Measurements from ENCODE around the gene RSU1. TPM values are rescaled to one million over a fixed set of nuclear protein-coding genes. Genes with fewer than 3 reads are reported as not detected.

RSU1 gene
- total RNA-seq, 1 experiment from 2014 or later: 44.5 TPM

DNA sequence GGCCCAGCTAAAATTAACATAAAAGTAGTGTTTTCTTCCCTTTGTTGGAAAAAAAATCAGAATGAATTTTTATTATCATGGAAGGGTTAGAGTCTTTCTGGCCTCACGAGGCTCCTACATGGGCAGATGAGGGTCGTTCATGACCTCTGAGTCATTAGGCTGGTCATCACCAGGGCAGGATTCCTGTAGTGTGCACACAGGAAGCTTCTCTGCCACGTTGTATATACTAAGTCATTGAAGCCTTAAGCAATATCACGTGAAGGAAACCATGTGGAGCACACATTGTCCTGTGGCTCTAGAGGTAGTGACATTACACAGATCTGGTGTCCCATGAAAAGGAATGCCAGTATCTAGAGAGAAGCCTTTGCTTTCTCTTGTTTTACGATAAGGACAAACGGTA, 210.8 kb downstream of the RSU1 start:
- H3K27me3 ChIP-seq (ENCODE audit: insufficient read depth, low read depth): no peaks in the 10 kb centered on the region
- no peak overlapping the region for H3K4me3 ChIP-seq
- H3K4me1 ChIP-seq (replicated peaks; ENCODE audit: insufficient read depth): no peaks in the 10 kb centered on the region
- H3K27ac ChIP-seq: no peak overlapping the region
- no peaks in the 10 kb centered on the region for H3K79me2 ChIP-seq (ENCODE audit: low read depth)
- no peaks in the 10 kb centered on the region for H3K9me3 ChIP-seq (ENCODE audit: insufficient read depth, low read depth)
- ChIA-PET CTCF (no interaction called here), POLR2A (ENCODE audit: unreplicated experiment) (interaction anchor here (0.7 kb wide), 1 partner anchor 211 kb away, joined by 5 read pairs; the partner anchor contains the start of gene RSU1)
- no peak overlapping the region for H2AFZ ChIP-seq
- no peaks in the 10 kb centered on the region for H3F3A ChIP-seq (ENCODE audit: insufficient read depth, low read depth)
- intact Hi-C loops (cut with micrococcal nuclease; ENCODE audit: unreplicated experiment): no loop called here
- no peaks in the 10 kb centered on the region; the same call in 1 of the 2 replicates for H4K20me1 ChIP-seq (ENCODE audit: insufficient read depth)
- H3K36me3 ChIP-seq (ENCODE audit: low read depth): no peaks in the 10 kb centered on the region
- H3K9me2 ChIP-seq (ENCODE audit: insufficient read depth): no peaks in the 10 kb centered on the region
- no peak overlapping the region for H3K4me2 ChIP-seq
- TF ChIP-seq, protein P1, sequence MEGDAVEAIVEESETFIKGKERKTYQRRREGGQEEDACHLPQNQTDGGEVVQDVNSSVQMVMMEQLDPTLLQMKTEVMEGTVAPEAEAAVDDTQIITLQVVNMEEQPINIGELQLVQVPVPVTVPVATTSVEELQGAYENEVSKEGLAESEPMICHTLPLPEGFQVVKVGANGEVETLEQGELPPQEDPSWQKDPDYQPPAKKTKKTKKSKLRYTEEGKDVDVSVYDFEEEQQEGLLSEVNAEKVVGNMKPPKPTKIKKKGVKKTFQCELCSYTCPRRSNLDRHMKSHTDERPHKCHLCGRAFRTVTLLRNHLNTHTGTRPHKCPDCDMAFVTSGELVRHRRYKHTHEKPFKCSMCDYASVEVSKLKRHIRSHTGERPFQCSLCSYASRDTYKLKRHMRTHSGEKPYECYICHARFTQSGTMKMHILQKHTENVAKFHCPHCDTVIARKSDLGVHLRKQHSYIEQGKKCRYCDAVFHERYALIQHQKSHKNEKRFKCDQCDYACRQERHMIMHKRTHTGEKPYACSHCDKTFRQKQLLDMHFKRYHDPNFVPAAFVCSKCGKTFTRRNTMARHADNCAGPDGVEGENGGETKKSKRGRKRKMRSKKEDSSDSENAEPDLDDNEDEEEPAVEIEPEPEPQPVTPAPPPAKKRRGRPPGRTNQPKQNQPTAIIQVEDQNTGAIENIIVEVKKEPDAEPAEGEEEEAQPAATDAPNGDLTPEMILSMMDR (conservative IDR thresholded peaks at IDR 0.05): no peak
- TF ChIP-seq EZH2 (IDR thresholded peaks at IDR 0.05; ENCODE audit: low read depth): no peak
- BruUV-seq (replicated peaks): no TSS peak
- DNase-seq: no peak

DNA sequence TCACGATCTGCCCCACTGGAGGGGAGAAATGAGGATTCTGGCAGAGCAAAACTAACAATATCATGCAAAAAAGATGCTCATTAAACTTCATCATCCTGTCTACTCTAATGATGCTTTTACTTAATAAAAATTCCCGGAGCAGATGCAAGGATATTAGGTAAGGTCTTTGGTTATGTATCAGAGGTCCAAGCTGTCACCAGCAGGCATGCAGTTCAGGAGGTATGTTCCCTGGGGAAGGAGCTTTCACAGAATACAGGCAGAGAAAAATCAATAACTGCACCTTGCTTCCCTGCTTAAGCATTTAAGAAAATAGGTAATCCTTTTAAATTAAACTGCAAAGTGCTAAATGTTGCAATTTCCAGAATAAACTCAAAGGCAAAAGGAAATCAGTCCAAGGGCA, 213.9 kb downstream of the RSU1 start:
- TF ChIP-seq EZH2 (IDR thresholded peaks at IDR 0.05; ENCODE audit: low read depth): no peak
- TF ChIP-seq, protein P1 (conservative IDR thresholded peaks at IDR 0.05): no peak
- H3K79me2 ChIP-seq (ENCODE audit: low read depth): no peaks in the 10 kb centered on the region
- no peaks in the 10 kb centered on the region for H3K36me3 ChIP-seq (ENCODE audit: low read depth)
- intact Hi-C loops (cut with micrococcal nuclease; ENCODE audit: unreplicated experiment): no loop called here
- no TSS peak for BruUV-seq (replicated peaks)
- ChIA-PET POLR2A (ENCODE audit: unreplicated experiment) (no interaction called here), CTCF (no interaction called here)
- H3K27me3 ChIP-seq (ENCODE audit: insufficient read depth, low read depth): no peaks in the 10 kb centered on the region
- no peak overlapping the region for H2AFZ ChIP-seq
- H3K9me3 ChIP-seq (ENCODE audit: insufficient read depth, low read depth): no peaks in the 10 kb centered on the region
- H3K9me2 ChIP-seq (ENCODE audit: insufficient read depth): no peaks in the 10 kb centered on the region
- no peak for DNase-seq
- H4K20me1 ChIP-seq (ENCODE audit: insufficient read depth): no peaks in the 10 kb centered on the region
- H3K4me1 ChIP-seq (replicated peaks; ENCODE audit: insufficient read depth): no peaks in the 10 kb centered on the region
- no peaks in the 10 kb centered on the region for H3F3A ChIP-seq (ENCODE audit: insufficient read depth, low read depth)
- H3K4me3 ChIP-seq: no peak overlapping the region
- H3K4me2 ChIP-seq: no peak overlapping the region
- H3K27ac ChIP-seq: no peak overlapping the region

DNA sequence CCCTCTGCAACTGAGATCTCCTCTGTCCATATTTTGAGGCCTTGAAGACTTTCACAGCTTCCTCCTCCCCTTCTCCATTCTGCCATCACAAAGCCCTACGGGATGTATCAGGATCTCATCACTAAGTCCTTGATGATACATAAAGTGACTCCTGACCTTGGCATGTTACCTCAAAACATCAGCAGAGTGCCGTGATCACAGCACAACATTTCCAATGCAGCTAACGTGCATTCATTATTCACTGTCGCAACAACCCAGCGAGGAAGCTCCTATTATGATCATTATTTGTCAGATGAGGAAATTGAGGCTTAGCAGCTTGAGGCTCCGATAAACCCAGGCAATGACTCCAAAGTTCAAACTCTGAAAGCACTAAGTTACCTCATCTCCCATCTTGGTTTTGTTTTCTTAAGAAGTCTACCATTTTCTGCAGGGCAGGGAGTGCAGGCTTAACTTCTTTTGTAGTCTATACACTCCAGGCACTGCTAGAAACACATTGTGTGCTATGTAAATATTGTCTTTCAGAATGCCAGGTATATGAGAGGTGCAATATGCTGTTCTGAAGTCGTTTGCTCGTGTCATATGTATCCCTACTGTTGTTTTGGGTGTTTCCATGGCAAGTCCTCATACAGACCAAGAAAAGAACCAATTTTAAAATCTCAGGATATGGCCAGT, 215.0 kb downstream of the RSU1 start:
- no peak overlapping the region for H3K4me2 ChIP-seq
- no peaks in the 10 kb centered on the region for H3K9me3 ChIP-seq (ENCODE audit: insufficient read depth, low read depth)
- H3F3A ChIP-seq (ENCODE audit: insufficient read depth, low read depth): no peaks in the 10 kb centered on the region
- H3K27ac ChIP-seq: no peak overlapping the region
- no peaks in the 10 kb centered on the region for H3K79me2 ChIP-seq (ENCODE audit: low read depth)
- no peaks in the 10 kb centered on the region for H3K9me2 ChIP-seq (ENCODE audit: insufficient read depth)
- no peak overlapping the region for H3K4me3 ChIP-seq
- TF ChIP-seq EZH2 (IDR thresholded peaks at IDR 0.05; ENCODE audit: low read depth): no peak
- TF ChIP-seq, protein P1 (conservative IDR thresholded peaks at IDR 0.05): no peak
- no peak for DNase-seq
- no peaks in the 10 kb centered on the region for H3K4me1 ChIP-seq (replicated peaks; ENCODE audit: insufficient read depth)
- ChIA-PET POLR2A (ENCODE audit: unreplicated experiment) (no interaction called here), CTCF (no interaction called here)
- no peaks in the 10 kb centered on the region for H3K27me3 ChIP-seq (ENCODE audit: insufficient read depth, low read depth)
- H2AFZ ChIP-seq: no peak overlapping the region
- H3K36me3 ChIP-seq (ENCODE audit: low read depth): no peaks in the 10 kb centered on the region
- BruUV-seq (replicated peaks): no TSS peak
- intact Hi-C loops (cut with micrococcal nuclease; ENCODE audit: unreplicated experiment): no loop called here
- H4K20me1 ChIP-seq (ENCODE audit: insufficient read depth): no peaks in the 10 kb centered on the region

All from PC-9 (cell line).